Measurements from ENCODE around the gene PRDM7. TPM values are rescaled to one million over a fixed set of nuclear protein-coding genes. Genes with fewer than 3 reads are reported as not detected.

Gene PRDM7
- total RNA-seq, 2 experiments from 2014 or later = not detected

DNA sequence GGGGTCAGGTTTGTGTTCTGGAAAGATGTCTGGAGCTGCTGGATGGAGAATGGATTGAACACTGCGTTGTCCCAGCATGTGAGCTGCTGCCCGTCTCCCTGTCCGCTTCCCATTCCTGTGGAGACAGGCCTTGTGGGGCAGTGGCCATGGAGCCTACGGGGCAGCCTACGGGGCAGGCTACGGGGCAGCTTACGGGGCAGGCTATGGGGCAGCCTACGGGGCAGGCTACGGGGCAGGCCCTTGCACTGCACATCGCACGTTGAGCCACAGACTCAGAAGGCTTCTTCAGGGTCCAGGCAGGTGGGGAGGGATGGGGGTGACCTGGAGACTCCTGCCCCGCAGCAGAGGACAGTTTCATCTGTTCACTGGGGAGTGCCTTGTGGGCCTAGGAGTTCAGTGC is 48.1 kb downstream of the PRDM7 start:
- ChIA-PET POLR2A (interaction anchor here (0.8 kb wide), 1 partner anchor 23 kb away, joined by 4 read pairs; no protein-coding TSS in a partner anchor), CTCF (no interaction called here)
- Mint-ChIP-seq H3K9me3 (peaks cover 9% of the 10 kb centered on the region), H3K27ac (no peak overlapping the region), H3K27me3 (no peaks in the 10 kb centered on the region), H3K4me1 (ENCODE audit: low read depth) (peaks cover 7% of the 10 kb centered on the region), H3K36me3 (peaks cover 16% of the 10 kb centered on the region), H3K4me3 (no peak overlapping the region)
- DNase-seq = no peak
- intact Hi-C loops (cut with micrococcal nuclease) = no loop called here

DNA sequence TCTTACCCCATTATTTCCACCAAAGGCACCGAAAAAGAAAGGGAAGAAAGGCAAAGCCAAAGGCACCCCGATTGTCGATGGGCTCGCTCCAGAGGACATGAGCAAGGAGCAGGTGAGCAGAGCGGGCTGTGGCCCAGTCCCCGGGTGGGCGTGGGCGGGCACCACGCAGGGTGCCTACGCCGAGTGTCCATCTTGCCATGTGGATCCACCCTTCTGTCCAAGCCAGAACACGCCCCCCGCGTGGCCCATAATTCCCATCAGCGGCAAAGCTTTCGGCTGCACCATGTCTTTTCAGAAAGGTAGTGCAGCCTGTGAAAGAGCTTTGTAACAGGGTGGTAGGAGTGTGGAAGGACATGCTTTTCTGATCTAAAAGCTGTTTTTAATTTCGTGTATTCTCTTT is 49.5 kb downstream of the PRDM7 start:
- no peak for DNase-seq
- CTCF ChIA-PET = no interaction called here
- peaks cover 9% of the 10 kb centered on the region for H3K9me3 Mint-ChIP-seq
- POLR2A ChIA-PET = no interaction called here
- peaks cover 12% of the 10 kb centered on the region for H3K36me3 Mint-ChIP-seq
- intact Hi-C loops (cut with micrococcal nuclease) = no loop called here
- no peaks in the 10 kb centered on the region for H3K27me3 Mint-ChIP-seq
- H3K4me1 Mint-ChIP-seq (ENCODE audit: low read depth) = peaks cover 7% of the 10 kb centered on the region
- no peak overlapping the region for H3K4me3 Mint-ChIP-seq
- H3K27ac Mint-ChIP-seq = no peak overlapping the region

DNA sequence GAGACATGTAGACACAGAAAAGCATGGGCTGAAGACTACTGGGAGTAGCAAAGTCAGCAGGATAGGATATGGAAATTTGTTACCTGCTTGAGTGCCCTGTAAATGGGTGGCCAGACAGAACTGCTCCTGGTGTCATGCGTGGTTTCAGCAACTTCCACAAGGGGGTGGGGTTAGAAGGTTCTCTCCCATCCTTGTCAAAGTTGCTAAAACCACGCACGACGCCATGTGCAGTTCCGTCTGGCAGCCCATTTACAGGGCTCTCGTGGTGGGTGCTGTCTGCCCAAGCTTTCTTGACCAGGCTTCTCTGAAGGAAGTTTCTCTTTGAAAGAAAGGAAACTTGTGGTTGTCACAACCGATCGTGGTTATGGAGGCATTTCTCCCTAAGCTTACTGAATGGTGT is 51.0 kb downstream of the PRDM7 start:
- Mint-ChIP-seq H3K4me1 (ENCODE audit: low read depth) (peaks cover 15% of the 10 kb centered on the region), H3K27me3 (no peaks in the 10 kb centered on the region), H3K36me3 (no peaks in the 10 kb centered on the region), H3K9me3 (no peaks in the 10 kb centered on the region), H3K27ac (no peak overlapping the region), H3K4me3 (no peak overlapping the region)
- ChIA-PET CTCF (interaction anchor here (0.9 kb wide), 1 partner anchor 52 kb away, joined by 3 read pairs; no protein-coding TSS in a partner anchor), POLR2A (no interaction called here)
- DNase-seq = no peak
- intact Hi-C loops (cut with micrococcal nuclease) = no loop called here

DNA sequence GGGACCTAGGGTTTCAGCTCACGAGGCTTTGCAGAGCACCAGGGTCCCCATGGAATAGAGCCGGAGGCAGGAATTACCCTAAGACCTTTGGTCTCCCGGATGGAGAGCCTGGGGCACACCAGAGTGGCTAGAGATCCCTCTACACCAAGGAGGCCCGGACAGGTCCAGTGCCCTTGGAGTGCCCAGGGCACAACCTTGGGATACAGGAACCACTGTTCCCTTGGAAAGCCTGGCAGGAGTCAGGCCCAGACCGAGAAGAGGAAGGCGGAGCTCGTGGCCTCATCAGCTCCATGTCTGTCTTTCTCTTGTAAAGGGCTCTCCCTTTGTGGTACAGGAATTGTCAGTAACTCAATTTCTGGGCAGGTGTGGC is 54.1 kb downstream of the PRDM7 start:
- no peaks in the 10 kb centered on the region for H3K9me3 Mint-ChIP-seq
- ChIA-PET POLR2A (no interaction called here), CTCF (interaction anchor here (1.1 kb wide), 1 partner anchor 59 kb away, joined by 4 read pairs; no protein-coding TSS in a partner anchor)
- intact Hi-C loops (cut with micrococcal nuclease) = no loop called here
- peaks cover 21% of the 10 kb centered on the region for H3K4me1 Mint-ChIP-seq (ENCODE audit: low read depth)
- H3K27me3 Mint-ChIP-seq = peaks cover 8% of the 10 kb centered on the region
- DNase-seq = no peak
- H3K36me3 Mint-ChIP-seq = no peaks in the 10 kb centered on the region
- no peak overlapping the region for H3K27ac Mint-ChIP-seq
- peak overlapping the region; percentile 67 for H3K4me3 Mint-ChIP-seq

DNA sequence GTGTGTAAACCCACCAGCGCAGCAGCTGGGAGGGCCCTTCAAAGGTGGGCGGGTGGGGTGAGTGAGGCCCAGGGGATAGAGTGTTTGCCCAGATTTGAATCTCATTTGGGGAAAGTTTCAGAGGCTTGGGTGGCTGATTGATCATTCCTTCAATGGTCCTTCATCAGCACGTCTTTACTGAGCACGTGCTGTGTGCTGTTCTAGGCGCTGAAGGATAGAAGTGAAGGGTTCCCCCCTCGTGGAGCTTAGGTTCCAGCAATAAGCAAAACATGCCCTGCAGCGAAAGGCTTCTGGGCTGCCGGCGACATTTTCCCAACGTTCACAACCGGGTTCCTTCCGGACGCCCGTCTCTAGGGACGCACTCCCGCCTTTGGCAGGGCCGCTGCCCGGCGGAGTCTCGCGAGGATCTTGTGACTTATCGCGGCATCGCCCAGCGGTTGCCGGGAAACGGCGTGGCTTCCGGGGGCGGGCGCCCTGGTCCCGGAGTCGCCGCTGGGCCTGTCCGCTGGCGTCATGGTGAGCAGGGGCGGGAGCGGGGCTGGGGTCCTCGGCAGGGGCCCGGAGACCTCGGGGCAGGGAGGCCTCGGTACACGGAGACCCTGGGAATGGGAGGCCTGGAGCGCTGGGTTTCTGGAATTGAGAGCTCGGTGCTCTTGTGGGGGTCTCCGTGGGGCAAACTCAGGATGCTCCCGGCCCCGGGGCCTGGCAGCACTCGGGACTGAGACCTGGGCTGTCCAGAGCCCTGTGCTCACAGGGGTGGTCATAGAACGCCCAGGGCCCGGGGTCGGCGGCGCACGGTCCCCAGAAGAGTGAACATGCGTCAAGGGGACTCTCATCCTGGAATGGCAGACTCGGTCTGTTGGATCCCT is 54.7 kb downstream of the PRDM7 start:
- peak; percentile 92 for DNase-seq
- peaks cover 8% of the 10 kb centered on the region for H3K27me3 Mint-ChIP-seq
- intact Hi-C loops (cut with micrococcal nuclease) = no loop called here
- ChIA-PET POLR2A (no interaction called here), CTCF (interaction anchor here (1.0 to 1.1 kb wide), 2 partner anchors 59 to 317 kb away, joined by 3 to 4 read pairs; no protein-coding TSS in a partner anchor)
- peak overlapping the region; percentile 67 for H3K4me3 Mint-ChIP-seq
- H3K27ac Mint-ChIP-seq = no peak overlapping the region
- no peaks in the 10 kb centered on the region for H3K9me3 Mint-ChIP-seq
- H3K4me1 Mint-ChIP-seq (ENCODE audit: low read depth) = peaks cover 21% of the 10 kb centered on the region
- H3K36me3 Mint-ChIP-seq = no peaks in the 10 kb centered on the region

DNA sequence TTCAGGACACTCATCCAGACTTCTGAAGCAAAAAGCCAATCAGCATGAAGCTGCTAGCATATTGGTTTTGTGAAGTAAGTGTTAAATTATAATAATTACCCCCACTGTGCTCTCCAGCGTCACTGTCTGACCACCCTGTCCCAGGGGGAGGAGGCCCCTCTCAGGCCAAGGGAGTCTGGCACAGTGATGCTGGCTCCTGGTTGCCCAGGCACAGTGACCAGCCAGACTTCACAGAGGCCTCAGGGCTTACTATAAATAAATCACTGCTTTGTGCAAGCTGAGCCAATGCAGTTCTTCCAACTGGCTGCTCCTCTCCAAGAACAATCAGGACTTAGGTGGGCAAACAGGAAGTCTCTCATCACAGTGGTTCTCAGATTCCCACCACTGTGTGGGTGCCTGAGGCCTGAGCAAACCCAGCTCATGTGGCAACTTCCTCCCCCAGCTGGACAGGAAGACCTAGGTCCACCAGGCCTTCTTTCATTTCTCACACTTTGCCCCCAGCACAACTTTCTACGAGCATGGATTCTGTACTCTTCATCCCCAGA is 56.2 kb downstream of the PRDM7 start:
- no peaks in the 10 kb centered on the region for H3K9me3 Mint-ChIP-seq
- no peak overlapping the region for H3K4me3 Mint-ChIP-seq
- peaks cover 15% of the 10 kb centered on the region for H3K4me1 Mint-ChIP-seq (ENCODE audit: low read depth)
- peaks cover 8% of the 10 kb centered on the region for H3K27me3 Mint-ChIP-seq
- ChIA-PET CTCF (interaction anchor here (0.8 to 1.5 kb wide), 5 partner anchors 10 to 315 kb away, joined by 3 to 5 read pairs (median 3); partner anchors contain the start of gene MC1R), POLR2A (interaction anchor here (1.3 kb wide), 1 partner anchor 9 kb away, joined by 3 read pairs; no protein-coding TSS in a partner anchor)
- H3K27ac Mint-ChIP-seq = no peak overlapping the region
- no peaks in the 10 kb centered on the region for H3K36me3 Mint-ChIP-seq
- intact Hi-C loops (cut with micrococcal nuclease) = no loop called here
- no peak for DNase-seq

DNA sequence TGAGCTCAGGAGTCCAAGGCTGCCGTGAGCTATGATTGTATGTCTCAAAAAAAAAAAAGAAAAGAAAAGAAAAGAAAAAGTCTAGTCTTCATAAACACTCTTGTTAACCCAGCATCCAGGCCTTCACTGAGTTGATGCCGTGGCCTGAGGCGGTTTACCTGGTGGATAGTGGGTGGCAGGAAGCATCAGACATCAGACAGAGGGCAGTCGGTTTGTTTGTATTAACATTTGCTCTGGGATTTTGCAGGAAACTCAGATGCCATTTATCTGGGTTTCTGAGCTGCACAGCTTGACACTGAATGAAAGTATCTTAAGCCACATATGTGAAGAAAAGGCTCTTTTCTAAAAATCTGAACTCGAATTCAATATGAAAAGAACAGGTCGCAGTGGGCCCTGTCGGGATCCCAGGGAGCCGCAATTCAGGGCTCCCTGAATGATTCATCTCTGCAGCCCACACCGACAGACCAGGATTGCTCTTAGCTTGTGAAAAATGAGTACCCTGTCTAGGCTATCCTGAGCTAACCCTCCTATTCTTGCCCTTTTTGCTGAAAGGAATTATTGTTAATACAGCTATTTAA is 56.8 kb downstream of the PRDM7 start:
- no peaks in the 10 kb centered on the region for H3K9me3 Mint-ChIP-seq
- POLR2A ChIA-PET = interaction anchor here (1.3 kb wide), 1 partner anchor 9 kb away, joined by 3 read pairs; no protein-coding TSS in a partner anchor
- CTCF ChIA-PET = interaction anchor here (0.8 to 1.5 kb wide), 6 partner anchors 9 to 314 kb away, joined by 3 to 5 read pairs (median 3); partner anchors contain the start of gene MC1R
- intact Hi-C loops (cut with micrococcal nuclease) = no loop called here
- peaks cover 14% of the 10 kb centered on the region for H3K4me1 Mint-ChIP-seq (ENCODE audit: low read depth)
- DNase-seq = no peak
- peaks cover 10% of the 10 kb centered on the region for H3K27me3 Mint-ChIP-seq
- no peak overlapping the region for H3K27ac Mint-ChIP-seq
- peak overlapping the region; percentile 54 for H3K4me3 Mint-ChIP-seq
- H3K36me3 Mint-ChIP-seq = no peaks in the 10 kb centered on the region

DNA sequence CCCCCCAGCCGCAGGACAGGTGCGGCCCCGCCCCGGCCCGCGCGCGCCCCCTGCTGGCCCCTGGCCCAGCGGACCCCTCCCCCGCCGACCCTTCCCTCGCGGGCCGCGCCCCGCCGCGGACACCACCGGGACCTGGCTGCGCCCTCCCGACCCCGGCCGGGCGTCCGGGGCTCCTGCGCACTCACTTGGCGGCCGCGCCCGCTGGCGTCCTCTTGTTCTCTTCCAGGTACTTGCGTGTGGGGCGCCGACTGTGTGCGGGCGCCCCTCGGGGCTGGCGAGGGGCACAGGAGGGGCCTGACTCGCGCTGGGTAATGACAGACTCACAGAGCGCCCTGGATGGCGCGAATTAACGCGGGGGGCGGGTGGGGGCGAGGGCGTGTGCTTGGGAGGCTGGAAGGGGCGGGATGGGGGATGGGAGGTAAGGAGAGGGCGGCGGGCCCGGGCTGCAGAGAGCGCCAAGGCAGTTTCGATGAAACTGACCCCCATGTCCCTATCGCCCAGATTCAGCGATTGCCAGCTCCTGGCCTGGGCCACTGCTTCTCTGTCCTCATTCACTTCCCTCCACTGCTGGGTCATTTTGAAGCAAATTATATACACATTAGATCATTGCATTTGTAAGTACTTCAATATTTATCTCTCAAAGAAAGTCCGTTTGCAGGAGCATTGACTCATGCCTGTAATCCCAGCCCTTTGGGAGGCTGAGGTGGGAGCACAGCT is 57.4 kb downstream of the PRDM7 start:
- peaks cover 10% of the 10 kb centered on the region for H3K27me3 Mint-ChIP-seq
- DNase-seq = peak; percentile 52
- peaks cover 14% of the 10 kb centered on the region for H3K4me1 Mint-ChIP-seq (ENCODE audit: low read depth)
- CTCF ChIA-PET = interaction anchor here (1.0 to 1.5 kb wide), 6 partner anchors 9 to 314 kb away, joined by 3 read pairs; no protein-coding TSS in a partner anchor
- H3K4me3 Mint-ChIP-seq = peak overlapping the region; percentile 54
- H3K36me3 Mint-ChIP-seq = no peaks in the 10 kb centered on the region
- H3K9me3 Mint-ChIP-seq = no peaks in the 10 kb centered on the region
- H3K27ac Mint-ChIP-seq = no peak overlapping the region
- POLR2A ChIA-PET = no interaction called here
- intact Hi-C loops (cut with micrococcal nuclease) = no loop called here

DNA sequence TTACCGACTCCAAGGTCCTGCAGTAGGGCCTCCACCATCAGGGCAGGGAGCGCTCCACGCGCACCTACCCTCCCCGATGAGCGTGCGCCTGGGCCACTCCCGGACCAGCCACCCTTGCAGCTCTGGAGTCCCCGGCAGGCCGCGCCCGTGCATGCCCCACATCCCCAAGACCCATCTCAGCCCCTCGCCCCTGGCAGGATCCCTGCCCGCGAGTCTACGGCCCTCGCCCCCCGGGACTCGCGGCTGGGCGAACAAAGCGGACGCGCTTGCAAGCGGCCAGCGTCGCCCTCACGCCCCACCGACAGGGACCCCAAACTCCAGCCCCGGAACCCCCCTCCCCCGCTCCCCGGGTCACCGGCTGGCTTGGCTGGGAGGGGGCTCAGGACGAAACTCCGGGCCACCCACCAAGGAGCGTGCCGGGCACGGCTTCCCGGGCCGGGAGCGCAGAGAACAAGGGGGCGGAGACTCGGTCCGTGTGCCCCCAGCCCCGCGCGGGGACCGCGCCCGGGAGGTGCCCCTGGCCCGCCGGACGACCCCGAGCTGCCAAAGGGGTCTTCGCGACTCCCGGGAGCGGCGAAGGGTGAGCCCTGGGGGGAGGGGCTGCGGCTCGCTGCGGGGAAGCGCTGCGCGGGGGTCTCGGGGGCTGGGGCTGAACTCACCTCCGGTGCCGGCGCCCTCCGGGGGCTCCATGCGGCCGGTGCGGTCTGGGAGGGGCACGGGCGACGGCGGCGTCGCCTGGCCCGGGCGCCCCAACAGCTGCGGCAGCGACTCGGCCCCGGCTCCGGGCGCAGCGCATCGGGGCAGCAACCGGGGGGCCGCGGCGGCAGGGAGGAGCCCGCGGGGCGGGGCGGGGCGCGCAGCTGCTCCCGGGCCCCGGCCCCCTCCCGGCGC is 58.2 kb downstream of the PRDM7 start, which contains the start of gene DBNDD1:
Gene DBNDD1, minus strand, starts transcription at position 805 of the 891 bp plus-strand sequence. Its CDS starts 115 bp downstream, at position 690.
- peaks cover 14% of the 10 kb centered on the region for H3K4me1 Mint-ChIP-seq (ENCODE audit: low read depth)
- no peak for DNase-seq
- H3K9me3 Mint-ChIP-seq = no peaks in the 10 kb centered on the region
- POLR2A ChIA-PET = no interaction called here
- no peaks in the 10 kb centered on the region for H3K36me3 Mint-ChIP-seq
- H3K4me3 Mint-ChIP-seq = peak within 1 kb of the TSS; percentile 63
- CTCF ChIA-PET = interaction anchor here (1.2 to 1.4 kb wide), 2 partner anchors 15 to 49 kb away, joined by 3 read pairs; no protein-coding TSS in a partner anchor
- H3K27me3 Mint-ChIP-seq = peaks cover 10% of the 10 kb centered on the region
- intact Hi-C loops (cut with micrococcal nuclease) = no loop called here
- H3K27ac Mint-ChIP-seq = no peak within 1 kb of the TSS

DNA sequence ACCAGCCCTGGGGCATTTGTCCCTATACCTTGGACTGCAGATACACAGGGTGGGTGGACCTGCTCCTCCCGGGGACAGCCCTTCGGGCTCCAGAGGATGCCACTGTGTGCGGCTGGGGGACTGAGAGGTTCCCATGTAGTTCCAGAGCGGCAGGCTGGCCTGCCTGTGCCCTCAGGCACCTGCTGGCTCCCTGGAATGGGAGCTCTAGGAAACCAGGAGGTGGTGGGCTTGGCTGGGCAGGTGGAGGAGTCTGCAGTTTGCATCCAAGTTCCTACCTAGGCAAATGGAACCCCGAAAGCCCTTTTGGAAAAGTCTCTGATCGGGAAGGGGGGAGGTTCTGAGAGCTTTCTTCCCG is 58.9 kb downstream of the PRDM7 start:
- Mint-ChIP-seq H3K9me3 (no peaks in the 10 kb centered on the region), H3K36me3 (no peaks in the 10 kb centered on the region), H3K4me3 (peak overlapping the region; percentile 63), H3K4me1 (ENCODE audit: low read depth) (peaks cover 14% of the 10 kb centered on the region), H3K27me3 (peaks cover 10% of the 10 kb centered on the region), H3K27ac (no peak overlapping the region)
- intact Hi-C loops (cut with micrococcal nuclease) = no loop called here
- DNase-seq = no peak
- ChIA-PET POLR2A (no interaction called here), CTCF (no interaction called here)

DNA sequence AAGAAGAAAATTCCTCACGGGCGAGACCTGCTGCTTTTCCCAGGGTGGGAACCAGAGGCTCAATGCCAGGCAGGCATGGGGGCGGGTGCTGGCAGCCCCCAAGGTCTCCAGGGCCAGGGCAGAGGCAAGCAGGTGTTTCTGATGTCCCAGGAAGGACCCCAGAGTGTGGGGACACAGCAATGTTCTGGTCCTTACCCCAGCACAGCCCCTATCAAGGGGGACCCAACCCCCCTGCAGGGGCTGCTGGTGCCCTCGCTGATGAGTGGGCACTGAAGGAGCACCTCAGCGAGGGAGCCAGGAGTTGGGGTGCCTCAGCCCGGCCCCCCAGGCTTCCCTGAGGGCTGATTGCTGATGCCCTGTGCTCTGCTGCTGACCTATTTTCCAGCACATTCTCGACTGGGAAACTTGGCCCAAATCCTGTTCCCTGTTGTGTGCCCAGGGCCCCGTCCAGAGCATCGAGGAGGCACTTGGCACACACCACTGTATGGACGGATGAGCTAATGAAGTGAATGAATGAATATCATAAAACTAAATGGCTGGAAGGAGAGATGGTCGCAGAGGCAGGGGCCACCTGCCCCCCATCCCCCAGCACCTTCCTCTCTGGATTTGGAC is 60.7 kb downstream of the PRDM7 start:
- Mint-ChIP-seq H3K4me3 (no peak overlapping the region), H3K36me3 (no peaks in the 10 kb centered on the region), H3K27me3 (peaks cover 10% of the 10 kb centered on the region), H3K9me3 (no peaks in the 10 kb centered on the region), H3K27ac (no peak overlapping the region), H3K4me1 (ENCODE audit: low read depth) (peaks cover 6% of the 10 kb centered on the region)
- intact Hi-C loops (cut with micrococcal nuclease) = no loop called here
- DNase-seq = no peak
- ChIA-PET CTCF (no interaction called here), POLR2A (no interaction called here)
